Mucosa of stomach (tissue), 1 donor: ENCODE results near the gene MAN1C1.
A peak's percentile ranks its signal among the peaks of the same experiment; 100 is the strongest.

Experiments used
- H3K27me3 ChIP-seq: one replicate; pipeline ENCODE4 v1.7.0; 2013; ENCODE audit warnings: mild to moderate bottlenecking, low read length; ENCODE audit not compliant: control insufficient read depth, insufficient read depth
- H3K36me3 ChIP-seq: one replicate; pipeline ENCODE4 v1.7.0; 2013; ENCODE audit warnings: low read length; ENCODE audit not compliant: control insufficient read depth, insufficient read depth
- H3K4me1 ChIP-seq: one replicate; pipeline ENCODE4 v1.7.0; 2013; ENCODE audit warnings: mild to moderate bottlenecking, low read length; ENCODE audit not compliant: control insufficient read depth, insufficient read depth
- H3K4me3 ChIP-seq: one replicate; pipeline ENCODE4 v1.7.0; 2013; ENCODE audit warnings: low read length
- H3K9ac ChIP-seq: one replicate; pipeline ENCODE4 v1.7.0; 2013; ENCODE audit warnings: mild to moderate bottlenecking, low read length, moderate library complexity
- H3K9me3 ChIP-seq: one replicate; pipeline ENCODE4 v1.7.0; 2013; ENCODE audit warnings: mild to moderate bottlenecking, low read length, moderate library complexity; ENCODE audit not compliant: control insufficient read depth
- donor health status: Pancreatic carcinoma.

The MAN1C1 gene

GRCh38 chr1:25616095-25616986 lies at the start of gene MAN1C1:
TSS of gene MAN1C1 (plus strand) at chr1:25616791. CDS start at chr1:25617798, 1,007 bp downstream.
- peak within 1 kb of the TSS; percentile 51 for H3K9ac ChIP-seq
- H3K36me3 ChIP-seq = no peaks in the 10 kb centered on the region
- peak within 1 kb of the TSS; percentile 21 for H3K4me3 ChIP-seq
- H3K27me3 ChIP-seq = peaks cover 35% of the 10 kb centered on the region
- no peaks in the 10 kb centered on the region for H3K9me3 ChIP-seq
- H3K4me1 ChIP-seq = peaks cover 10% of the 10 kb centered on the region

- Histone ChIP-seq H3K9me3 (no peaks in the 10 kb centered on the region), H3K9ac (no peak overlapping the region), H3K36me3 (no peaks in the 10 kb centered on the region), H3K4me3 (no peak overlapping the region), H3K27me3 (no peaks in the 10 kb centered on the region), H3K4me1 (peaks cover 29% of the 10 kb centered on the region)
These were observed 48.9 kb upstream of the MAN1C1 start for GRCh38 chr1:25567710-25568089.

GRCh38 chr1:25568090-25568833 lies 48.3 kb upstream of the MAN1C1 start:
- Histone ChIP-seq H3K36me3 (no peaks in the 10 kb centered on the region), H3K4me1 (peaks cover 32% of the 10 kb centered on the region), H3K27me3 (no peaks in the 10 kb centered on the region), H3K9ac (peak overlapping the region; percentile 40), H3K4me3 (no peak overlapping the region), H3K9me3 (no peaks in the 10 kb centered on the region)

GRCh38 chr1:25568834-25569596 lies 47.6 kb upstream of the MAN1C1 start:
- Histone ChIP-seq H3K9ac (peak overlapping the region; percentile 40), H3K4me1 (peaks cover 39% of the 10 kb centered on the region), H3K27me3 (no peaks in the 10 kb centered on the region), H3K9me3 (no peaks in the 10 kb centered on the region), H3K4me3 (no peak overlapping the region), H3K36me3 (no peaks in the 10 kb centered on the region)

- H3K9ac ChIP-seq = no peak overlapping the region
- H3K4me3 ChIP-seq = no peak overlapping the region
- H3K27me3 ChIP-seq = peaks cover 4% of the 10 kb centered on the region
- no peaks in the 10 kb centered on the region for H3K36me3 ChIP-seq
- H3K9me3 ChIP-seq = no peaks in the 10 kb centered on the region
- peaks cover 39% of the 10 kb centered on the region for H3K4me1 ChIP-seq
These were observed 46.8 kb upstream of the MAN1C1 start for GRCh38 chr1:25569597-25570396.

- Histone ChIP-seq H3K9ac (no peak overlapping the region), H3K27me3 (peaks cover 4% of the 10 kb centered on the region), H3K4me3 (no peak overlapping the region), H3K9me3 (no peaks in the 10 kb centered on the region), H3K36me3 (no peaks in the 10 kb centered on the region), H3K4me1 (peaks cover 39% of the 10 kb centered on the region)
These were observed 45.6 kb upstream of the MAN1C1 start for GRCh38 chr1:25570798-25571521.

GRCh38 chr1:25571522-25571970 lies 45.0 kb upstream of the MAN1C1 start:
- peaks cover 39% of the 10 kb centered on the region for H3K4me1 ChIP-seq
- H3K27me3 ChIP-seq = peaks cover 4% of the 10 kb centered on the region
- no peaks in the 10 kb centered on the region for H3K36me3 ChIP-seq
- H3K4me3 ChIP-seq = no peak overlapping the region
- H3K9ac ChIP-seq = no peak overlapping the region
- no peaks in the 10 kb centered on the region for H3K9me3 ChIP-seq

GRCh38 chr1:25572107-25572506 lies 44.5 kb upstream of the MAN1C1 start:
- Histone ChIP-seq H3K9me3 (no peaks in the 10 kb centered on the region), H3K36me3 (no peaks in the 10 kb centered on the region), H3K4me3 (no peak overlapping the region), H3K9ac (no peak overlapping the region), H3K4me1 (peaks cover 39% of the 10 kb centered on the region), H3K27me3 (peaks cover 4% of the 10 kb centered on the region)

GRCh38 chr1:25572708-25573590 lies 43.6 kb upstream of the MAN1C1 start:
- Histone ChIP-seq H3K9me3 (no peaks in the 10 kb centered on the region), H3K4me3 (no peak overlapping the region), H3K9ac (no peak overlapping the region), H3K4me1 (peaks cover 31% of the 10 kb centered on the region), H3K27me3 (peaks cover 4% of the 10 kb centered on the region), H3K36me3 (no peaks in the 10 kb centered on the region)

GRCh38 chr1:25573591-25573930 lies 43.0 kb upstream of the MAN1C1 start:
- no peak overlapping the region for H3K4me3 ChIP-seq
- H3K4me1 ChIP-seq = peaks cover 24% of the 10 kb centered on the region
- H3K9ac ChIP-seq = no peak overlapping the region

More at GRCh38 chr1:25573591-25573930, 43.0 kb upstream of the MAN1C1 start:
- Histone ChIP-seq H3K27me3 (peaks cover 4% of the 10 kb centered on the region), H3K36me3 (no peaks in the 10 kb centered on the region), H3K9me3 (no peaks in the 10 kb centered on the region)
